ENCODE data around the gene CCSER1. TPM values are rescaled to one million over a fixed set of nuclear protein-coding genes. Genes with fewer than 3 reads are reported as not detected.
A peak's percentile ranks its signal among the peaks of the same experiment; 100 is the strongest.

The CCSER1 gene
- polyA plus RNA-seq, 3 donors = 18.1 to 20.3 (median 20.3) TPM

GRCh38 chr4:90122355-90122748 is 4.8 kb upstream of the CCSER1 start:
- DNase-seq (ENCODE audit: extremely low read depth in 1 of 11, low read depth in 9 of 11, low spot score in 4 of 11) = no peak

- DNase-seq (ENCODE audit: extremely low read depth in 1 of 11, low read depth in 9 of 11, low spot score in 4 of 11) = no peak
Measured at GRCh38 chr4:90124276-90124675, 2.9 kb upstream of the CCSER1 start.

- DNase-seq (ENCODE audit: extremely low read depth in 1 of 11, low read depth in 9 of 11, low spot score in 4 of 11) = no peak
Measured at GRCh38 chr4:90126805-90127204, 389 bp upstream of the CCSER1 start.

GRCh38 chr4:90127706-90128345 is 632 bp downstream of the CCSER1 start:
- DNase-seq (ENCODE audit: extremely low read depth in 1 of 11, low read depth in 9 of 11, low spot score in 4 of 11) = peak in 5 of 11 donors; percentile 3 to 29 (median 21)

- peak in 1 of 11 donors; percentile 18 for DNase-seq (ENCODE audit: extremely low read depth in 1 of 11, low read depth in 9 of 11, low spot score in 4 of 11)
Measured at GRCh38 chr4:90128961-90129495, 1.8 kb downstream of the CCSER1 start.

- DNase-seq (ENCODE audit: extremely low read depth in 1 of 11, low read depth in 9 of 11, low spot score in 4 of 11) = peak in 3 of 11 donors; percentile 11 to 45 (median 13)
Measured at GRCh38 chr4:90130076-90130475, 2.9 kb downstream of the CCSER1 start.

- DNase-seq (ENCODE audit: extremely low read depth in 1 of 11, low read depth in 9 of 11, low spot score in 4 of 11) = peak in 1 of 11 donors; percentile 17
Measured at GRCh38 chr4:90137555-90137954, 10.4 kb downstream of the CCSER1 start.

- no peak for DNase-seq (ENCODE audit: extremely low read depth in 1 of 11, low read depth in 9 of 11, low spot score in 4 of 11)
Measured at GRCh38 chr4:90142081-90142480, 14.9 kb downstream of the CCSER1 start.

- no peak for DNase-seq (ENCODE audit: extremely low read depth in 1 of 11, low read depth in 9 of 11, low spot score in 4 of 11)
Measured at GRCh38 chr4:90145319-90145718, 18.1 kb downstream of the CCSER1 start.

GRCh38 chr4:90146306-90146705 is 19.1 kb downstream of the CCSER1 start:
- no peak for DNase-seq (ENCODE audit: extremely low read depth in 1 of 11, low read depth in 9 of 11, low spot score in 4 of 11)

- no peak for DNase-seq (ENCODE audit: extremely low read depth in 1 of 11, low read depth in 9 of 11, low spot score in 4 of 11)
Measured at GRCh38 chr4:90148574-90149148, 21.5 kb downstream of the CCSER1 start.

GRCh38 chr4:90152024-90152423 is 24.8 kb downstream of the CCSER1 start:
- DNase-seq (ENCODE audit: extremely low read depth in 1 of 11, low read depth in 9 of 11, low spot score in 4 of 11) = no peak

- no peak for DNase-seq (ENCODE audit: extremely low read depth in 1 of 11, low read depth in 9 of 11, low spot score in 4 of 11)
Measured at GRCh38 chr4:90159193-90159592, 32.0 kb downstream of the CCSER1 start.

- DNase-seq (ENCODE audit: extremely low read depth in 1 of 11, low read depth in 9 of 11, low spot score in 4 of 11) = no peak
Measured at GRCh38 chr4:90160044-90160443, 32.9 kb downstream of the CCSER1 start.

- DNase-seq (ENCODE audit: extremely low read depth in 1 of 11, low read depth in 9 of 11, low spot score in 4 of 11) = no peak
Measured at GRCh38 chr4:90162566-90162965, 35.4 kb downstream of the CCSER1 start.

- no peak for DNase-seq (ENCODE audit: extremely low read depth in 1 of 11, low read depth in 9 of 11, low spot score in 4 of 11)
Measured at GRCh38 chr4:90163872-90164271, 36.7 kb downstream of the CCSER1 start.

GRCh38 chr4:90165883-90166282 is 38.7 kb downstream of the CCSER1 start:
- no peak for DNase-seq (ENCODE audit: extremely low read depth in 1 of 11, low read depth in 9 of 11, low spot score in 4 of 11)

GRCh38 chr4:90171491-90171890 is 44.3 kb downstream of the CCSER1 start:
- no peak for DNase-seq (ENCODE audit: extremely low read depth in 1 of 11, low read depth in 9 of 11, low spot score in 4 of 11)

- peak in 2 of 11 donors; percentile 2 for DNase-seq (ENCODE audit: extremely low read depth in 1 of 11, low read depth in 9 of 11, low spot score in 4 of 11)
Measured at GRCh38 chr4:90174621-90175023, 47.4 kb downstream of the CCSER1 start.

GRCh38 chr4:90181644-90182043 is 54.5 kb downstream of the CCSER1 start:
- no peak for DNase-seq (ENCODE audit: extremely low read depth in 1 of 11, low read depth in 9 of 11, low spot score in 4 of 11)

- DNase-seq (ENCODE audit: extremely low read depth in 1 of 11, low read depth in 9 of 11, low spot score in 4 of 11) = no peak
Measured at GRCh38 chr4:90183254-90183653, 56.1 kb downstream of the CCSER1 start.

Data from renal cortex interstitium (tissue), 11 donors.